GM23248 (cell line): Measurements from ENCODE around the gene MEX3D.

ENCODE experiments used
- EZH2 ChIP-seq: fragments of 200-600 bp; sonication (generic); IDR thresholded peaks from 2 replicates; pipeline ENCODE4 v1.6.1; 2018; ENCODE audit warnings: antibody characterized with exemption, mild to moderate bottlenecking; ENCODE audit not compliant: insufficient read depth, poor library complexity, severe bottlenecking
- EZH2phosphoT487 ChIP-seq: fragments of 200-600 bp; sonication (generic); IDR thresholded peaks from 2 replicates; pipeline ENCODE4 v1.6.1; 2018; ENCODE audit warnings: antibody characterized with exemption, moderate library complexity, mild to moderate bottlenecking, low read depth; ENCODE audit not compliant: insufficient read depth

- no peak for TF ChIP-seq EZH2
- TF ChIP-seq EZH2phosphoT487: no peak
Measured at GRCh38 chr19:1533510-1534150, 34.5 kb downstream of the MEX3D start.
